Karpas-422 (cell line): Measurements from ENCODE around the gene HSD17B4. TPM values are rescaled to one million over a fixed set of nuclear protein-coding genes. Genes with fewer than 3 reads are reported as not detected.

Source experiments
- DNase-seq: peaks from one replicate; pipeline ENCODE4 v3.0.0-alpha.2; 2015
- H2AFZ ChIP-seq: fragments of 200-600 bp; sonication (generic); 2 replicates; pipeline ENCODE4 v1.6.1; 2014; ENCODE audit warnings: antibody characterized with exemption, low read length, mixed read lengths
- H3K27ac ChIP-seq: fragments of 200-600 bp; sonication (generic); 2 replicates; pipeline ENCODE4 v1.5.1; 2014; ENCODE audit warnings: mild to moderate bottlenecking, low read length, moderate library complexity
- H3K27me3 ChIP-seq: fragments of 200-600 bp; sonication (generic); 2 replicates; pipeline ENCODE4 v1.6.1; 2014; ENCODE audit warnings: low read length, mixed read lengths
- H3K36me3 ChIP-seq: fragments of 200-600 bp; sonication (generic); 2 replicates; pipeline ENCODE4 v1.6.1; 2014; ENCODE audit warnings: low read length, mixed read lengths; ENCODE audit not compliant: insufficient read depth
- H3K4me1 ChIP-seq: fragments of 200-600 bp; sonication (generic); 2 replicates; pipeline ENCODE4 v1.6.1; 2014; ENCODE audit warnings: mild to moderate bottlenecking, low read length, mixed read lengths
- H3K4me2 ChIP-seq: fragments of 200-600 bp; sonication (generic); 2 replicates; pipeline ENCODE4 v1.6.1; 2014; ENCODE audit warnings: low read length, low read depth, mild to moderate bottlenecking; ENCODE audit not compliant: poor library complexity, severe bottlenecking
- H3K4me3 ChIP-seq: fragments of 200-600 bp; sonication (generic); 2 replicates; pipeline ENCODE4 v1.5.1; 2014; ENCODE audit warnings: mild to moderate bottlenecking, antibody characterized with exemption, low read length, mixed read lengths
- H3K79me2 ChIP-seq: fragments of 200-600 bp; sonication (generic); 2 replicates; pipeline ENCODE4 v1.6.1; 2014; ENCODE audit warnings: mild to moderate bottlenecking, low read length, mixed read lengths
- H3K9ac ChIP-seq: fragments of 200-600 bp; sonication (generic); 2 replicates; pipeline ENCODE4 v1.6.0; 2014; ENCODE audit warnings: low read length
- H3K9me2 ChIP-seq: fragments of 200-600 bp; sonication (generic), shearing (Covaris generic); replicated peaks from 2 replicates; pipeline ENCODE4 v1.6.0; 2014; ENCODE audit warnings: mild to moderate bottlenecking, low read length, moderate library complexity; ENCODE audit not compliant: insufficient read depth
- H3K9me3 ChIP-seq: fragments of 300-700, 200-600 bp; sonication (generic); 2 replicates; pipeline ENCODE4 v1.6.1; 2014; ENCODE audit warnings: low read length, mixed read lengths
- H4K20me1 ChIP-seq: fragments of 200-600 bp; sonication (generic); 2 replicates; pipeline ENCODE4 v1.6.1; 2014; ENCODE audit warnings: mild to moderate bottlenecking, antibody characterized with exemption, low read length, low read depth; ENCODE audit not compliant: insufficient read depth
- total RNA-seq: library from RNA; depleted of rRNA; stranded (reverse); fragments of >200 nt; shearing (Covaris generic); gene quantifications from 2 replicates; pipeline ENCODE4 v1.2.3, GENCODE V29; 2014; ENCODE audit warnings: low replicate concordance

Gene HSD17B4
- total RNA-seq, 1 experiment from 2014 or later, result 127 TPM

GRCh38 chr5:119521232-119521631, 68.9 kb downstream of the HSD17B4 start:
- no peaks in the 10 kb centered on the region for H3K9me3 ChIP-seq
- no peak for DNase-seq
- no peak overlapping the region for H3K4me3 ChIP-seq
- no peaks in the 10 kb centered on the region for H3K79me2 ChIP-seq
- H2AFZ ChIP-seq, result no peak overlapping the region
- H3K4me1 ChIP-seq, result peaks cover 10% of the 10 kb centered on the region
- H3K9me2 ChIP-seq, result no peaks in the 10 kb centered on the region
- peaks cover 4% of the 10 kb centered on the region; the same call in 1 of the 2 replicates for H3K36me3 ChIP-seq
- H4K20me1 ChIP-seq, result no peaks in the 10 kb centered on the region
- no peak overlapping the region for H3K27ac ChIP-seq
- no peaks in the 10 kb centered on the region for H3K27me3 ChIP-seq
- H3K9ac ChIP-seq, result no peak overlapping the region
- no peak overlapping the region for H3K4me2 ChIP-seq

- Histone ChIP-seq H3K4me3 (no peak overlapping the region), H3K36me3 (0 out of 2 replicates have a peak, but pooled peaks cover 8% of the 10 kb centered on the region), H3K27me3 (no peaks in the 10 kb centered on the region), H2AFZ (no peak overlapping the region), H3K9ac (no peak overlapping the region), H3K79me2 (no peaks in the 10 kb centered on the region), H3K4me2 (no peak overlapping the region), H3K9me2 (no peaks in the 10 kb centered on the region), H3K27ac (no peak overlapping the region), H3K4me1 (peaks cover 11% of the 10 kb centered on the region), H3K9me3 (no peaks in the 10 kb centered on the region), H4K20me1 (no peaks in the 10 kb centered on the region)
- no peak for DNase-seq
Measured at GRCh38 chr5:119522841-119523240, 70.5 kb downstream of the HSD17B4 start.

GRCh38 chr5:119524485-119524884, 72.2 kb downstream of the HSD17B4 start:
- H2AFZ ChIP-seq, result no peak overlapping the region
- H3K27ac ChIP-seq, result no peak overlapping the region
- no peaks in the 10 kb centered on the region for H3K9me2 ChIP-seq
- no peaks in the 10 kb centered on the region for H3K79me2 ChIP-seq
- H3K36me3 ChIP-seq, result 0 out of 2 replicates have a peak, but pooled peaks cover 12% of the 10 kb centered on the region
- peaks cover 11% of the 10 kb centered on the region for H3K4me1 ChIP-seq
- no peak overlapping the region for H3K4me2 ChIP-seq
- no peak for DNase-seq
- H3K4me3 ChIP-seq, result no peak overlapping the region
- H3K9ac ChIP-seq, result no peak overlapping the region
- H3K27me3 ChIP-seq, result no peaks in the 10 kb centered on the region
- no peaks in the 10 kb centered on the region for H3K9me3 ChIP-seq
- no peaks in the 10 kb centered on the region for H4K20me1 ChIP-seq

- no peaks in the 10 kb centered on the region for H3K9me2 ChIP-seq
- no peak for DNase-seq
Measured at GRCh38 chr5:119527351-119527750, 75.1 kb downstream of the HSD17B4 start.

GRCh38 chr5:119529811-119530210, 77.5 kb downstream of the HSD17B4 start:
- peaks cover 16% of the 10 kb centered on the region; the same call in 1 of the 2 replicates for H3K36me3 ChIP-seq
- no peaks in the 10 kb centered on the region for H4K20me1 ChIP-seq
- no peaks in the 10 kb centered on the region for H3K79me2 ChIP-seq
- H3K27ac ChIP-seq, result no peak overlapping the region
- no peak overlapping the region for H3K4me3 ChIP-seq
- H3K27me3 ChIP-seq, result no peaks in the 10 kb centered on the region
- no peaks in the 10 kb centered on the region for H3K9me3 ChIP-seq
- no peak overlapping the region for H3K4me2 ChIP-seq
- no peak overlapping the region for H2AFZ ChIP-seq
- peaks cover 11% of the 10 kb centered on the region for H3K4me1 ChIP-seq
- DNase-seq, result no peak
- no peaks in the 10 kb centered on the region for H3K9me2 ChIP-seq
- no peak overlapping the region for H3K9ac ChIP-seq

More at GRCh38 chr5:119527351-119527750, 75.1 kb downstream of the HSD17B4 start:
- peaks cover 16% of the 10 kb centered on the region; the same call in 1 of the 2 replicates for H3K36me3 ChIP-seq
- peaks cover 11% of the 10 kb centered on the region for H3K4me1 ChIP-seq
- H3K27ac ChIP-seq, result no peak overlapping the region
- H4K20me1 ChIP-seq, result no peaks in the 10 kb centered on the region
- no peaks in the 10 kb centered on the region for H3K27me3 ChIP-seq
- no peaks in the 10 kb centered on the region for H3K79me2 ChIP-seq
- H2AFZ ChIP-seq, result no peak overlapping the region
- H3K4me3 ChIP-seq, result no peak overlapping the region
- H3K9ac ChIP-seq, result no peak overlapping the region
- no peak overlapping the region for H3K4me2 ChIP-seq
- no peaks in the 10 kb centered on the region for H3K9me3 ChIP-seq

GRCh38 chr5:119532637-119533036, 80.3 kb downstream of the HSD17B4 start:
- Histone ChIP-seq H3K4me3 (no peak overlapping the region), H3K9me3 (no peaks in the 10 kb centered on the region), H3K27me3 (no peaks in the 10 kb centered on the region), H3K9me2 (no peaks in the 10 kb centered on the region), H3K79me2 (no peaks in the 10 kb centered on the region), H3K4me1 (no peaks in the 10 kb centered on the region), H2AFZ (no peak overlapping the region), H3K9ac (no peak overlapping the region), H4K20me1 (no peaks in the 10 kb centered on the region), H3K4me2 (no peak overlapping the region), H3K36me3 (peaks cover 20% of the 10 kb centered on the region; the same call in 1 of the 2 replicates), H3K27ac (no peak overlapping the region)
- no peak for DNase-seq

GRCh38 chr5:119537704-119538103, 85.4 kb downstream of the HSD17B4 start:
- Histone ChIP-seq H3K27me3 (no peaks in the 10 kb centered on the region), H3K9me2 (no peaks in the 10 kb centered on the region), H3K9me3 (no peaks in the 10 kb centered on the region), H3K27ac (no peak overlapping the region), H3K79me2 (no peaks in the 10 kb centered on the region), H3K36me3 (peaks cover 19% of the 10 kb centered on the region; the same call in 1 of the 2 replicates), H3K4me1 (no peaks in the 10 kb centered on the region), H3K4me3 (no peak overlapping the region), H3K4me2 (no peak overlapping the region), H3K9ac (no peak overlapping the region), H2AFZ (no peak overlapping the region), H4K20me1 (no peaks in the 10 kb centered on the region)
- no peak for DNase-seq

- H3K36me3 ChIP-seq, result peaks cover 13% of the 10 kb centered on the region; the same call in 1 of the 2 replicates
- no peak overlapping the region for H3K4me2 ChIP-seq
- no peak overlapping the region for H3K4me3 ChIP-seq
- H3K27me3 ChIP-seq, result no peaks in the 10 kb centered on the region
- no peak overlapping the region for H3K27ac ChIP-seq
- H3K9me3 ChIP-seq, result no peaks in the 10 kb centered on the region
- DNase-seq, result no peak
- H3K9ac ChIP-seq, result no peak overlapping the region
- no peak overlapping the region for H2AFZ ChIP-seq
- H4K20me1 ChIP-seq, result no peaks in the 10 kb centered on the region
- no peaks in the 10 kb centered on the region for H3K9me2 ChIP-seq
- H3K79me2 ChIP-seq, result no peaks in the 10 kb centered on the region
- no peaks in the 10 kb centered on the region for H3K4me1 ChIP-seq
Measured at GRCh38 chr5:119541716-119542115, 89.4 kb downstream of the HSD17B4 start.
